Ascending aorta (tissue), 2 donors: Measurements from ENCODE around the gene MYL6B. TPM values are rescaled to one million over a fixed set of nuclear protein-coding genes. Genes with fewer than 3 reads are reported as not detected.

Source experiments
- DNase-seq, 2 donors: peaks; one replicate each; pipeline ENCODE4 v3.0.0-alpha.2; 2019; ENCODE audit warnings: low spot score in 2 of 2
- H3K27ac ChIP-seq, 2 donors: fragments of 200-600 bp; sonication (generic); one replicate each; pipeline ENCODE4 v1.5.1; 2016 to 2017; ENCODE audit warnings: mild to moderate bottlenecking in 1 of 2
- H3K27me3 ChIP-seq: fragments of 200-600 bp; sonication (generic); one replicate; pipeline ENCODE4 v1.5.1; 2017
- H3K36me3 ChIP-seq, 2 donors: fragments of 200-600 bp; sonication (generic); one replicate each; pipeline ENCODE4 v1.5.1; 2016
- H3K4me1 ChIP-seq, 2 donors: fragments of 200-600 bp; sonication (generic); one replicate each; pipeline ENCODE4 v1.5.1; 2016 to 2017; ENCODE audit warnings: mild to moderate bottlenecking in 1 of 2
- H3K4me3 ChIP-seq, 2 donors: fragments of 200-600 bp; sonication (generic); one replicate each; pipeline ENCODE4 v1.5.1; 2016 to 2017; ENCODE audit warnings: mild to moderate bottlenecking in 1 of 2
- H3K9me3 ChIP-seq, 2 donors: fragments of 200-600 bp; sonication (generic); one replicate each; pipeline ENCODE4 v1.5.1; 2016
- intact Hi-C: fragments of 100-400 bp; cut with DNase I; formaldehyde crosslinking; loops from one replicate; pipeline ENCODE4 v1.15.1; 2023
- total RNA-seq: library from RNA; depleted of rRNA; stranded (reverse); fragments of >200 nt; gene quantifications from one replicate; pipeline ENCODE4 v1.1.0, GENCODE V29; 2016
- TF ChIP-seq, protein P1 (sequence below), 3 experiments: fragments of 200-600 bp in 2 of 3; fragments of 450-650 bp in 1 of 3; sonication (generic) in 2 of 3; IDR thresholded peaks; one replicate each; pipeline ENCODE4 v1.5.1; 2016 to 2019; ENCODE audit warnings: antibody characterized with exemption in 3 of 3, mild to moderate bottlenecking in 1 of 3, moderate library complexity in 1 of 3

MYL6B gene
- total RNA-seq, 1 donor from 2014 or later = 53.6 TPM

DNA sequence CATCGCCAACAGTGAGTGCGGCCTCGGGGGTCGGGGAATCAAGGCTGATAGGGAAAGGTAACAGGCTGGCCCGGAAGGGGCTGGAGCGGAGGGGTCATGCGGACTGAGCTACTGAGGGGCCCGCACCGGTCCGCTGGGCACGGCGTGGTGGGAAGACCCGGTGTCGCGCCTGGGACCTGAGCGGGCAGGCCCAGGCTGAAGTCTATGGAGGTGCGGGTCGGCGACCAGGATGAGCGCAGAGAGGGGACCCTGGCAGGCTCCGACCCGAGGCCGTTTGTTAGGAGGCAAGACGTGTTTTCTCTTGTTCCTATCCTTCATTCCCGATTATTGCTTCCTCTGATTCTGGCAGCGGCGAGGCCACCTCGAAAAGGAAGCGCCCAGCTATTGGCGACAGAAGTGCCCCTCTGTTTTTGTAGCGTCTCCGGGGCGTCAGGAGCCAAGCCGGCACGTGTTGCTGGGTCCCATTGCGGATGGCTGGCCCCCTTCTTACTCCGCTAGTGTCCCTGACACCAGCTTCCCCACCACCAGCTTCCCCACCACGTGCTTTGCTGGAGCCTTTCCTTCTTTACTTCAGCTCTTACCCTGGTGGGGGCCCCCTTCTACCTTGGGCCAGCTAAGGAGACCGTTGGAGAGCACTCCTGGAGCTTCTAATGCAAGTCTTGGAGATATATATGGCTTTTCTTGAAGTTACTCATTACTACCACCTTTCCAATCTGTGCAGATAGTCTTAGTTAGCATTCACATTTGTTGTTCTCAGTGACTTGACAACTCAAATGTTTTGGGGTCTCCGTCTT lies 47.4 kb upstream of the MYL6B start:
- H3K9me3 ChIP-seq = no peaks in the 10 kb centered on the region
- peak overlapping the region; percentile 77 to 83 for H3K27ac ChIP-seq
- no peaks in the 10 kb centered on the region for H3K27me3 ChIP-seq
- H3K4me3 ChIP-seq = peak overlapping the region; percentile 69 to 88
- TF ChIP-seq, protein P1, sequence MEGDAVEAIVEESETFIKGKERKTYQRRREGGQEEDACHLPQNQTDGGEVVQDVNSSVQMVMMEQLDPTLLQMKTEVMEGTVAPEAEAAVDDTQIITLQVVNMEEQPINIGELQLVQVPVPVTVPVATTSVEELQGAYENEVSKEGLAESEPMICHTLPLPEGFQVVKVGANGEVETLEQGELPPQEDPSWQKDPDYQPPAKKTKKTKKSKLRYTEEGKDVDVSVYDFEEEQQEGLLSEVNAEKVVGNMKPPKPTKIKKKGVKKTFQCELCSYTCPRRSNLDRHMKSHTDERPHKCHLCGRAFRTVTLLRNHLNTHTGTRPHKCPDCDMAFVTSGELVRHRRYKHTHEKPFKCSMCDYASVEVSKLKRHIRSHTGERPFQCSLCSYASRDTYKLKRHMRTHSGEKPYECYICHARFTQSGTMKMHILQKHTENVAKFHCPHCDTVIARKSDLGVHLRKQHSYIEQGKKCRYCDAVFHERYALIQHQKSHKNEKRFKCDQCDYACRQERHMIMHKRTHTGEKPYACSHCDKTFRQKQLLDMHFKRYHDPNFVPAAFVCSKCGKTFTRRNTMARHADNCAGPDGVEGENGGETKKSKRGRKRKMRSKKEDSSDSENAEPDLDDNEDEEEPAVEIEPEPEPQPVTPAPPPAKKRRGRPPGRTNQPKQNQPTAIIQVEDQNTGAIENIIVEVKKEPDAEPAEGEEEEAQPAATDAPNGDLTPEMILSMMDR (IDR thresholded peaks at IDR 0.05) = no peak
- peaks cover 33 to 34% of the 10 kb centered on the region in 2 donors for H3K36me3 ChIP-seq
- no peak for DNase-seq
- peaks cover 0 to 13% of the 10 kb centered on the region in 2 donors for H3K4me1 ChIP-seq
- intact Hi-C loops = loop anchor here (1.0 kb wide), 3 partner anchors 11 to 63 kb away; partner anchors contain the start of gene RPL41

DNA sequence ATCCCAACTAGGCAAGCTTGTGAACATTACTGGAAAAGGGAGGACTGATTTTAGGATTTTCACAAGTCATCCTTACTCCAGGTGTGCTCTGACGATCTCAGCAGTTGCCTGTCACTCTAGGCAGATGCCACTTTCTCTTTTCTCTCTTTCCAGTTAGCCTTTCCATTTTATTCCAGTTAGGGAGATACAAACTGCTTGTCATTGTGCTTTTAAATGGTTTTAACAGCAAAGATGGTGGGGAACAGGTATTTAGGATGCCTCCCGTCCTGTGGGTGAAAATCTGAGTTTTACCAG lies 46.8 kb upstream of the MYL6B start:
- H3K9me3 ChIP-seq = no peaks in the 10 kb centered on the region
- H3K27me3 ChIP-seq = no peaks in the 10 kb centered on the region
- TF ChIP-seq, protein P1 (IDR thresholded peaks at IDR 0.05) = no peak
- DNase-seq = no peak
- peak overlapping the region; percentile 69 to 88 for H3K4me3 ChIP-seq
- H3K36me3 ChIP-seq = peaks cover 38 to 40% of the 10 kb centered on the region in 2 donors
- intact Hi-C loops = no loop called here
- H3K4me1 ChIP-seq = peaks cover 0 to 13% of the 10 kb centered on the region in 2 donors
- peak overlapping the region in 1 of 2 donors; percentile 8 for H3K27ac ChIP-seq

DNA sequence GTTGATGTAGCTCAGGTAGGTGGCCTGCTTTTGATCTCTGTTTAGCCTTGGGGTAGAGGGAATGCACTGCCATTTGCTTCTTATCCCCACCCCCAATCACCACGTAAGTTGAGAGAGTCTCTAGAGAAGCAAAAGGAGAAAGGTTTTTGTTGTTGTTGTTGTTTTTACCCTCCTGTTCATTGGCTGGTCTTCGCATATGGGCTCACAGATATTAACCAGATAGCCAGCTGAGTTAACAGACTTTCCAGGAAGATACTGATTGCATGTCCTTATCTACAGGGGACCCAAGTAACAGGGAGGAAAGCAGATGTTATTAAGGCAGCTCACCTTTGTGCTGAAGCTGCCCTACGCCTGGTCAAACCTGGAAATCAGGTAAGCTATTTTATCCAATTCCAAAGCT lies 45.1 kb upstream of the MYL6B start:
- intact Hi-C loops = no loop called here
- no peaks in the 10 kb centered on the region for H3K9me3 ChIP-seq
- peaks cover 55 to 56% of the 10 kb centered on the region in 2 donors for H3K36me3 ChIP-seq
- no peak overlapping the region for H3K27ac ChIP-seq
- H3K4me3 ChIP-seq = no peak overlapping the region
- TF ChIP-seq, protein P1 (IDR thresholded peaks at IDR 0.05) = no peak
- no peak for DNase-seq
- H3K27me3 ChIP-seq = no peaks in the 10 kb centered on the region
- peaks cover 0 to 13% of the 10 kb centered on the region in 2 donors for H3K4me1 ChIP-seq

DNA sequence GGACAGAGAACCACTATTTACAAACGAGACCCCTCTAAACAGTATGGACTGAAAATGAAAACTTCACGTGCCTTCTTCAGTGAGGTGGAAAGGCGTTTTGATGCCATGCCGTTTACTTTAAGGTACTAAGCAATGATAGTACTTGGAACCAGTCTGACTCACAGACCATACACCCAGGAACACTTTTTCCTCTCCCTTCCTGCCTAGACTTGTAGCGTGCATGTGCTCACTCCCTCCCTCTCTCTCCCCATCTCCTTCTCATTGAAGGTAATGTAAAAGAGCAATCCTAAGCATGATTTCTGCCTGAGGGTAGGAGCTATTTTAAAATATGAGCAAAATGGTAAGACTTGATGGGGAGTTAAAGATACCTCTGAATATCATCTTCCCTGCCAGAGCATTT lies 41.8 kb upstream of the MYL6B start:
- Histone ChIP-seq H3K36me3 (peaks cover 63 to 70% of the 10 kb centered on the region in 2 donors), H3K4me1 (peaks cover 0 to 10% of the 10 kb centered on the region in 2 donors), H3K9me3 (no peaks in the 10 kb centered on the region), H3K27ac (no peak overlapping the region), H3K4me3 (no peak overlapping the region), H3K27me3 (no peaks in the 10 kb centered on the region)
- intact Hi-C loops = no loop called here
- no peak for DNase-seq
- TF ChIP-seq, protein P1 (IDR thresholded peaks at IDR 0.05) = no peak

DNA sequence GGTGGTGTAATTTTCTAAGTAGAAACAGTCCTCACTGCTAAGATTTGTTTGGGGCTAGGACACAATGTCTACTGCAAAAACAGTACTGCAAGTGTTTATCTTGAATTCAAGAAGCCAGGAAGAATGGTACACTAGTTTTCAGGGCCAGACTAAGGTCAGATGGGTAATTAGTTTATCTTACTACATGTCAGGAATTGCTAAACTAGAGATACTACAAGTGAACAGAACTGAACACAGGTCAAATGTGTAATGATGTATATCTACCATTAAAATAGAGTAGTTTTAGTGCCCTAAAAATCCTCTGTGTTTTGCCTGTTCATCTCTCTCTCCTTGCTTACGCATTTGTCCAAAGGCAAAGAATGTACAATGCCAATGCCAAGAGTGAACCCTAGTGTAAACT lies 38.3 kb upstream of the MYL6B start:
- no peak for DNase-seq
- Histone ChIP-seq H3K36me3 (peaks cover 40 to 45% of the 10 kb centered on the region in 2 donors), H3K27me3 (no peaks in the 10 kb centered on the region), H3K4me1 (peaks cover 3 to 8% of the 10 kb centered on the region in 2 donors), H3K4me3 (no peak overlapping the region), H3K9me3 (no peaks in the 10 kb centered on the region), H3K27ac (no peak overlapping the region)
- TF ChIP-seq, protein P1 (IDR thresholded peaks at IDR 0.05) = no peak
- intact Hi-C loops = no loop called here
